ENCODE measurements around the gene UPF3A.

UPF3A gene

GRCh38 chr13:114315074-114315785 is 33.8 kb downstream of the UPF3A start (continued):
- no peak for TF ChIP-seq ZNF514 (tag by site-specific recombination; IDR thresholded peaks at IDR 0.05)

DNA sequence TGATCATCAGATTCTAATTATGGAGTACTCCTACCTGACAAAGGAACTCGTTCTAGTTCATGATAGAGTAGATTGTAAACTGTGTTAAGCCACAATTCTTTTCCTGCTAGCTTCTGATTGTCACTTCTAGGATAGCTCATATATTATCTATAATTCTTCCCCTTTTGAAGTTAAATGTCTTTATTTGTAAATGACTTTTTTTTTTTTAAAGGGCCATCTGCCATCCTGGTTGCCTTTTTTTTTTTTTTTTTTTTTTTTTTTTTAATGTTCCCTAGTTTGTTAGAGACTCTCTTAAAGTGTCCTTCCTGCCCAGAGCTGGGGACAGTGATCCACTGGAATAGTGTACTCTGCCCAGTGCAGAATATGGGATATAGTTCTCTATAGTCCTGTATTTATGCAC is 37.2 kb downstream of the UPF3A start:
- POLR2A ChIA-PET, result interaction anchor here (0.6 to 1.1 kb wide), 2 partner anchors 8 to 37 kb away, joined by 4 read pairs; partner anchors contain the start of gene UPF3A
- Histone ChIP-seq H3K9me3 (ENCODE audit: control insufficient read depth, insufficient read depth, low read depth, low read length) (no peaks in the 10 kb centered on the region), H3K36me3 (ENCODE audit: control insufficient read depth in 2 of 2, insufficient read depth in 1 of 2, low read length in 2 of 2) (peaks cover 22 to 41% of the 10 kb centered on the region in 2 experiments), H3K4me1 (ENCODE audit: control insufficient read depth, insufficient read depth, low read length) (no peaks in the 10 kb centered on the region), H3K4me3 (ENCODE audit: low read depth, low read length) (no peak overlapping the region), H3K27ac (ENCODE audit: extremely low read depth, low read depth, low read length) (no peak overlapping the region)
- CTCF ChIA-PET, result interaction anchor here (0.7 kb wide), 1 partner anchor 9 kb away, joined by 6 read pairs; no protein-coding TSS in a partner anchor
- TF ChIP-seq, protein P1, sequence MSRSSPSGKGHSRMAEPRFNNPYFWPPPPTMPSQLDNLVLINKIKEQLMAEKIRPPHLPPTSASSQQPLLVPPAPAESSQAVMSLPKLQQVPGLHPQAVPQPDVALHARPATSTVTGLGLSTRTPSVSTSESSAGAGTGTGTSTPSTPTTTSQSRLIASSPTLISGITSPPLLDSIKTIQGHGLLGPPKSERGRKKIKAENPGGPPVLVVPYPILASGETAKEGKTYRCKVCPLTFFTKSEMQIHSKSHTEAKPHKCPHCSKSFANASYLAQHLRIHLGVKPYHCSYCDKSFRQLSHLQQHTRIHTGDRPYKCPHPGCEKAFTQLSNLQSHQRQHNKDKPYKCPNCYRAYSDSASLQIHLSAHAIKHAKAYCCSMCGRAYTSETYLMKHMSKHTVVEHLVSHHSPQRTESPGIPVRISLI (tag by site-specific recombination; IDR thresholded peaks at IDR 0.05), result peak; percentile 87
- TF ChIP-seq SP7 (tag by site-specific recombination; IDR thresholded peaks at IDR 0.05) (peak; percentile 3; the same call in 1 of the 2 replicates), ZSCAN16 (tag by site-specific recombination; IDR thresholded peaks at IDR 0.05) (no peak)

GRCh38 chr13:114319441-114319913 is 38.1 kb downstream of the UPF3A start:
- Histone ChIP-seq H3K4me1 (ENCODE audit: control insufficient read depth, insufficient read depth, low read length) (no peaks in the 10 kb centered on the region), H3K36me3 (ENCODE audit: control insufficient read depth in 2 of 2, insufficient read depth in 1 of 2, low read length in 2 of 2) (peaks cover 22 to 49% of the 10 kb centered on the region in 2 experiments), H3K9me3 (ENCODE audit: control insufficient read depth, insufficient read depth, low read depth, low read length) (no peaks in the 10 kb centered on the region), H3K27ac (ENCODE audit: extremely low read depth, low read depth, low read length) (no peak overlapping the region), H3K4me3 (ENCODE audit: low read depth, low read length) (no peak overlapping the region)
- TF ChIP-seq ZNF416 (tag by site-specific recombination; IDR thresholded peaks at IDR 0.05) (no peak), ZNF155 (tag by site-specific recombination; IDR thresholded peaks at IDR 0.05) (no peak), PBX3 (CRISPR knock-in tag; IDR thresholded peaks at IDR 0.05) (no peak), ZNF548 (tag by site-specific recombination; IDR thresholded peaks at IDR 0.05) (no peak), ZNF768 (tag by site-specific recombination; IDR thresholded peaks at IDR 0.05) (no peak), ZBTB8A (tag by site-specific recombination; IDR thresholded peaks at IDR 0.05) (no peak), ZNF132 (tag by site-specific recombination; IDR thresholded peaks at IDR 0.05; ENCODE audit: borderline replicate concordance) (no peak)
- TF ChIP-seq, protein P2, sequence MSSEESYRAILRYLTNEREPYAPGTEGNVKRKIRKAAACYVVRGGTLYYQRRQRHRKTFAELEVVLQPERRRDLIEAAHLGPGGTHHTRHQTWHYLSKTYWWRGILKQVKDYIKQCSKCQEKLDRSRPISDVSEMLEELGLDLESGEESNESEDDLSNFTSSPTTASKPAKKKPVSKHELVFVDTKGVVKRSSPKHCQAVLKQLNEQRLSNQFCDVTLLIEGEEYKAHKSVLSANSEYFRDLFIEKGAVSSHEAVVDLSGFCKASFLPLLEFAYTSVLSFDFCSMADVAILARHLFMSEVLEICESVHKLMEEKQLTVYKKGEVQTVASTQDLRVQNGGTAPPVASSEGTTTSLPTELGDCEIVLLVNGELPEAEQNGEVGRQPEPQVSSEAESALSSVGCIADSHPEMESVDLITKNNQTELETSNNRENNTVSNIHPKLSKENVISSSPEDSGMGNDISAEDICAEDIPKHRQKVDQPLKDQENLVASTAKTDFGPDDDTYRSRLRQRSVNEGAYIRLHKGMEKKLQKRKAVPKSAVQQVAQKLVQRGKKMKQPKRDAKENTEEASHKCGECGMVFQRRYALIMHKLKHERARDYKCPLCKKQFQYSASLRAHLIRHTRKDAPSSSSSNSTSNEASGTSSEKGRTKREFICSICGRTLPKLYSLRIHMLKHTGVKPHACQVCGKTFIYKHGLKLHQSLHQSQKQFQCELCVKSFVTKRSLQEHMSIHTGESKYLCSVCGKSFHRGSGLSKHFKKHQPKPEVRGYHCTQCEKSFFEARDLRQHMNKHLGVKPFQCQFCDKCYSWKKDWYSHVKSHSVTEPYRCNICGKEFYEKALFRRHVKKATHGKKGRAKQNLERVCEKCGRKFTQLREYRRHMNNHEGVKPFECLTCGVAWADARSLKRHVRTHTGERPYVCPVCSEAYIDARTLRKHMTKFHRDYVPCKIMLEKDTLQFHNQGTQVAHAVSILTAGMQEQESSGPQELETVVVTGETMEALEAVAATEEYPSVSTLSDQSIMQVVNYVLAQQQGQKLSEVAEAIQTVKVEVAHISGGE (tag by site-specific recombination; conservative IDR thresholded peaks at IDR 0.05; ENCODE audit: low read depth), result no peak
- ChIA-PET CTCF (no interaction called here), POLR2A (no interaction called here)

DNA sequence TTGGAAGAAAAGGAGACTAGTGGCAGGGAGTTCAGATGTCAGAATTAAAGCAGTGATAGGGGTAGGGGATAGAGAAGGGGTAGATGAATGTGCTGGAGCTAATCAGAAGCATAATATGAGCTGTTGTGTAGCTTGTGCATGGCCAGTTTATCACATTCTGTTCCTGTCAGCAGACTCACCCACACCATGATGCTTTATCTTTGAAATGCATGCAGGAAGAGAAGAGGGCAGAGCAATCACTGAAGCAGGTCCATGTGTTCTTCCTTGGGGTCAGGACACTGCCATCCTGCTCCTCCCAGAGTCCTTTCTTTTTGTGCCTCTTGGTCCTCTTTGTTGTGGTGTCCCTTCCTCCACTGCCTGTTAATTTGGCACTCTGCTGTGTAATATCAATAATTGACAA is 38.7 kb downstream of the UPF3A start:
- TF ChIP-seq ZSCAN30 (tag by site-specific recombination; IDR thresholded peaks at IDR 0.05), result no peak
- Histone ChIP-seq H3K4me3 (ENCODE audit: low read depth, low read length) (no peak overlapping the region), H3K27ac (ENCODE audit: extremely low read depth, low read depth, low read length) (no peak overlapping the region), H3K9me3 (ENCODE audit: control insufficient read depth, insufficient read depth, low read depth, low read length) (no peaks in the 10 kb centered on the region), H3K36me3 (ENCODE audit: control insufficient read depth in 2 of 2, insufficient read depth in 1 of 2, low read length in 2 of 2) (peaks cover 22 to 55% of the 10 kb centered on the region in 2 experiments), H3K4me1 (ENCODE audit: control insufficient read depth, insufficient read depth, low read length) (no peaks in the 10 kb centered on the region)
- POLR2A ChIA-PET, result no interaction called here
- CTCF ChIA-PET, result no interaction called here
